Midbrain (tissue), 1 donor: Measurements from ENCODE around the gene SPRTN.

Source experiments
- DNase-seq: peaks from one replicate; lab custom pipeline; 2025; lab: John Stamatoyannopoulos, UW

Gene SPRTN

GRCh38 chr1:231381729-231382128 is 43.6 kb downstream of the SPRTN start:
- no peak for DNase-seq

- DNase-seq: no peak
Observed at GRCh38 chr1:231382426-231382825, 44.3 kb downstream of the SPRTN start.

DNA sequence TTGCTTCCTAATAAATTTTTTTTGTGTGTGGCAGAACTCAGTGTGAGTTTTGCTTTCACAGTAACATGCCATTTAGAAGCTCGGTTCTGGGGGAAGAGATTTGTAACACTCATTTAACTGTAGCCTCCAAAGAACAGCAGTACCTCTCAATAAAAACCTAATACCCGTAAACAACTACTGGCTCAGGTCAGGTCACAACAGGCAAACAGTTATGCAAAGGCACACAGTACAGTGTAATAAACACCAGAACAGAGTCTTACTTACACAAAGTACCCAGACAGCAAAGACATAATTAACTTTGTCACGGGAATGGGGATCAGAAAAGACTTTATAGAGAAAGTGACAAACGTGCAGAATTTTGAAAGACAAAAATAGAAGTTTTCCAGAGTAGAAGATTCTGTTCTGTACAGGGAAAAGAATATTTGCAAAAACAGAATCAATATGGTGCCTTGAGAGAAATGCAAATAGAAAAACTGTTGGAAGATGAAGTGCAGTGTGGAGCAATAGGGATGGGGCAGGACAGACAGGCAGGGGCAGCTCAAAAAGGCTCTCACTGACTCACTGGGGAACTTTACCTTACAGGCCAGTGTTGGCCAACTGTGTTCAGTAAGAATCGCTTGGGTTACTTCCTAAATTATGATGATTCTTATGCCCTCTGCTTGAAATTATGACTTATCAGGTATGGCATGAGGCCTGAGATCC is 45.2 kb downstream of the SPRTN start:
- DNase-seq: no peak

GRCh38 chr1:231384696-231385415 is 46.8 kb downstream of the SPRTN start:
- DNase-seq: no peak

DNA sequence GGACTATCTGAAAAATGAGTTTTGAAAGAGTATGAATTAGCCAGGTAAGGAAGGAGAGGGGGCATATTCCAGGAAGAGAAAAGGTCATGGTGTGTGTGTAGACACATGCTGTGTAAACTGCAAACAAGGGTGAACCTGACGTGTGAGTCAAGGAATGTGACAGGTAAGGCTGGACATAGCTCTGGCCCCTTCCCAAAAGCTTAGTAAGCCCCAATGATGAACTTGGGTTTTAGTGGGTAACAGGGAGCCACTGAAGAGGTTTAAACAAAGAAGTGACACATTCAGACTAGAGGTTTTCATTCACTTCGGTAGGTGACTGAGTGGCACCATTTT is 47.3 kb downstream of the SPRTN start:
- DNase-seq: no peak

- DNase-seq: no peak
Observed at GRCh38 chr1:231386466-231386865, 48.4 kb downstream of the SPRTN start.

GRCh38 chr1:231387770-231388669 is 49.9 kb downstream of the SPRTN start:
- no peak for DNase-seq

DNA sequence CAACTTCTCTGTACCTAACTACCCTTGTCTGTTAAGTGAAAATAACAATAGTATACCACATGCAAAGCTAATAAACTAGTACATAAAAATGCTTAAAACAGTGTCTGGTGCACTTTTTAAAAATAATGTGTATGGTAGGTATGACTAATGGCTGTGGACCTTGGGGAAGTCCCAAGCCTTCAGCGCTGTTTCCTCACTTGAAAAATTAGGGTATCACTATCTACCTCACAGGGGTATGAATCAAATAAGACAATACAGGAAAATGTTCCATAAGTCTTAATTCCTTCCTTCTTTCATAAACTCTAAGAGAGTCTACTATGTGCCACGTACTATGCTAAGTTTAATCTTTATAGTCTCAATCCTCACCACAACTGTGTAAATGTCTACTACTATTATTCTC is 52.0 kb downstream of the SPRTN start:
- no peak for DNase-seq

DNA sequence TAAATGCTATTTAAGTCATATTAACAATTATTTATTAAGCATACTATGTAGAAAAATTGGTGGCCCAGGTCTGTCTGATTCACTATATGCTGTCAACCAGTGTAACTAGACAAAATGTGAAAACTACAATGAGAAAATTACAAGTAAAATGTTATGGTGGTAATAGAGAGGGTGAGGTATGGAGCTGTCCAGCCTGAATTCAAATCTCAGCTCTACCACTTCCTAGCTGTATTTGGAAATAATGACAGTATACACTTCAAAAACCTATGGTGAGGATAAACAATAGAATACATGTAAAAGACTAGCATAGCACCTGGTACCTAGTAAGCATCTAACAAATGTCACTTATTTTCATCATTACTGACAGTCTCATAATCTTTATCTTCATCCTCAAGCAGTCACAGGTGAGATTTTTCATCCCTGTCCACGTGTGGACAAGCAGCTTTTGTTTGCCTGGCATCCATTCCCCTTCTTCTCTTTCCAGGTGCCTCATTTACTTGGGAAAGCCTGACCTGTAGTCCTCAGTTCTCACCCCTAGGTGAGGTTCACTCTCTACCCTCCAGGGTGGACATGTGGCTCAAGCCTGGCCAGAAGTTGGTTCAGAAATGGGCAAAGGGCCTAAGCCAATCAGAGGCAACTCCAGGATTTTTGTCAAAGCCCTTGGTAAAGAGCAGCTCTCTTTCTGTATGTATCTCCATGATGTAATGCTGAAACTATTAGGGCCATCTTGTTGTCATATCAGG is 54.5 kb downstream of the SPRTN start:
- DNase-seq: no peak

GRCh38 chr1:231393668-231394067 is 55.6 kb downstream of the SPRTN start:
- no peak for DNase-seq

- DNase-seq: no peak
Observed at GRCh38 chr1:231395076-231395997, 57.2 kb downstream of the SPRTN start.

DNA sequence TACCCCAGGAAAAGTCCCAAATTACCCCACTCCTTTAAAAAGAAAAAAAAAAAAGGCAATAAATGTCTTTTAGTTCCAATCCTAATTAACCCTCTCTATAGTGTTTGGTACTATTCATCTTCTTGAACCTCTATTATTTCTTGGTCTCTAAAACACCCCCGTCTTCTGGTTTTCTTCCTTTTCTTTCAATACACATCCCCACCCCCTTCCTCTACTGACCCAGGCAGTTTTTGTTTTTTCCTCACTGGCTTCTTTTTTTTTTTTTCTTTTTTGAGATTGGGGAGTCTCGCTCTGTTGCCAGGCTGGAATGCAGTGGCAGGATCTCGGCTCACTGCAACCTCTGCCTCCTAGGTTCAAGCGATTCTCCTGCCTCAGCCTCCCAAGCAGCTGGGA is 57.9 kb downstream of the SPRTN start:
- DNase-seq: no peak

DNA sequence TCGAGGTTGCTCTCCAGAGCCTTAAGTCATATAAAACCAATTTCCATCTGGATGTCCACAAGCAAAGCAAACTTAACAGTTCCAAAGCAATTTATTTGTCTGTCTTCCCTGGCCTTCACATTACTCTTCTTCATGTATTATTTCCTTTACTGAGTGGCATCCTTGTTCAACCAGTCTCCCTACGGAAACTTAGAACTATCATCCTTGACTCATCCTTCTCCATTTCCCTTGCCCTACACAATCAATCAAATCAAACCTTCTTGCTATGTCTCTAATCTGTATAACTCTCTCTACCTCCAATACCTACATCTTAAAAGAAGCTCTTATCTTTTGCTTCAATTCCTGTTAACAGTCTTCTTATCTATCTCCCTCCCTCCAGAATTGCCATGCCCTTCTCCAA is 58.5 kb downstream of the SPRTN start:
- DNase-seq: no peak

DNA sequence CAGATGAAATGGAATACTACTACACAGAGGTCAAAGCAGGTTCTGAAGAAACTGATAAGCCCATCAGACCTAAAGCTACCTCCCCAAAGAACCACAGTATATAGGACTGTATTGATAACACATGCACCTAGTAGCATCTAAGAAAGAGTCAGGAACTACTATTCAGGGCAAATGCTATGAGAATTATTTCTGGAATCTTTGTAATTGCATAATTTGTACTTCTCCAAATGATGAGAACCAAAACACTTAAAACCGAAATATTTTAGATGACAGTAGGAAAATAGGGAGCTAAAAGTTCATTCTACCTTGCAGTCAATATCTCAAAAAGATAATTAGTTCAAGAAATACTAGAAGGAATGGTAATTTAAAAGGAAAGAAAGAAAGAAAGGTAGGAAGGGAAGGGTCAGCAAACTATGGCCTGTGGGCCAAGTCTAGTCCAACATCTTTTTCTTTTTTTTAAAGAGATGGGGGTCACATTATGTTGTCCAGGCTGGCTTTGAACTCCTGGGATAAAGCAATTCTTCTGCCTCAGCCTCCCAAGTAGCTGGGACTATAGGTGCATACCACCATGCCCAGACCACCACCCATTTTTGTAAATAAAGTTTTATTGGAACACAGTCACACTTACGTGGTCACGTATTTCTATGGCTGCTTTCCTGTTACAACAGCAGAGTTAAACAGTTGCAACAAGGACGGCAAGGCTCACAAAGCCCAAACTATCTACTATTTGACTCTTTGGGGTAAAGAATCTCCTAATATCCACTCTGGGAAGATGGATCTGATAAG is 60.0 kb downstream of the SPRTN start:
- DNase-seq: no peak

- no peak for DNase-seq
Observed at GRCh38 chr1:231401478-231401877, 63.4 kb downstream of the SPRTN start.

GRCh38 chr1:231404318-231404717 is 66.2 kb downstream of the SPRTN start:
- DNase-seq: no peak
